Gastroesophageal sphincter (tissue), 4 donors: ENCODE measurements around the gene ARRDC1. TPM values are rescaled to one million over a fixed set of nuclear protein-coding genes. Genes with fewer than 3 reads are reported as not detected.

Experiments used
- ATAC-seq: fragments of 150-250 bp; one replicate; pipeline ENCODE4 v1.9.1; 2016; ENCODE audit warnings: mild to moderate bottlenecking, moderate library complexity
- H3K27ac ChIP-seq, 4 donors: fragments of 200-600 bp; sonication (generic) in 3 of 4; 1 replicate in 3 of 4; 2 replicates in 1 of 4; pipeline ENCODE4 v1.5.1; 2016 to 2019
- H3K27me3 ChIP-seq: fragments of 200-600 bp; sonication (generic); one replicate; pipeline ENCODE4 v1.5.1; 2019
- H3K36me3 ChIP-seq, 2 donors: fragments of 200-600 bp; sonication (generic); one replicate each; pipeline ENCODE4 v1.5.1; 2019; ENCODE audit warnings: control low read depth in 1 of 2
- H3K4me1 ChIP-seq, 3 donors: fragments of 200-600 bp; sonication (generic); 1 replicate in 2 of 3; 2 replicates in 1 of 3; pipeline ENCODE4 v1.5.1; 2016 to 2019; ENCODE audit warnings: control low read depth in 2 of 3
- H3K4me3 ChIP-seq, 2 donors: fragments of 200-600 bp; sonication (generic); one replicate each; pipeline ENCODE4 v1.5.1; 2019; ENCODE audit warnings: mild to moderate bottlenecking in 1 of 2, moderate library complexity in 1 of 2
- H3K9me3 ChIP-seq, 3 donors: fragments of 200-600 bp; sonication (generic); one replicate each; pipeline ENCODE4 v1.5.1; 2017 to 2019; ENCODE audit warnings: control low read depth in 2 of 3
- EP300 ChIP-seq: sonication (generic); formaldehyde crosslinking; IDR thresholded peaks from one replicate; pipeline ENCODE4 v1.6.1; 2017; ENCODE audit warnings: antibody characterized with exemption, mild to moderate bottlenecking
- POLR2A ChIP-seq, 2 donors: fragments of 450-650 bp; IDR thresholded peaks; one replicate each; pipeline ENCODE4 v1.6.1; 2017; ENCODE audit warnings: antibody characterized with exemption in 2 of 2, mild to moderate bottlenecking in 2 of 2, moderate library complexity in 1 of 2
- POLR2AphosphoS5 ChIP-seq: sonication (generic); formaldehyde crosslinking; IDR thresholded peaks from one replicate; pipeline ENCODE4 v1.6.1; 2017; ENCODE audit warnings: antibody characterized with exemption
- WGBS, 2 donors: methylation state at CpG; one replicate each; pipeline ENCODE4 v1.1.5; 2018; ENCODE audit warnings: low coverage in 1 of 2; 5-methylcytosine and 5-hydroxymethylcytosine counted together
- total RNA-seq, 4 donors: library from RNA; depleted of rRNA; stranded (reverse); fragments of >200 nt; gene quantifications; one replicate each; pipeline ENCODE4 v1.1.0, GENCODE V29; 2016
- TF ChIP-seq, protein P1 (sequence below), 4 experiments: fragments of 200-600 bp in 2 of 4; fragments of 450-650 bp in 2 of 4; sonication (generic) in 1 of 4; IDR thresholded peaks; one replicate each; pipeline ENCODE4 v1.5.1; 2017 to 2019; ENCODE audit warnings: antibody characterized with exemption in 4 of 4, mild to moderate bottlenecking in 2 of 4, moderate library complexity in 2 of 4

The ARRDC1 gene
- total RNA-seq, 4 donors from 2014 or later: 16.0 to 25.1 (median 21.9) TPM

DNA sequence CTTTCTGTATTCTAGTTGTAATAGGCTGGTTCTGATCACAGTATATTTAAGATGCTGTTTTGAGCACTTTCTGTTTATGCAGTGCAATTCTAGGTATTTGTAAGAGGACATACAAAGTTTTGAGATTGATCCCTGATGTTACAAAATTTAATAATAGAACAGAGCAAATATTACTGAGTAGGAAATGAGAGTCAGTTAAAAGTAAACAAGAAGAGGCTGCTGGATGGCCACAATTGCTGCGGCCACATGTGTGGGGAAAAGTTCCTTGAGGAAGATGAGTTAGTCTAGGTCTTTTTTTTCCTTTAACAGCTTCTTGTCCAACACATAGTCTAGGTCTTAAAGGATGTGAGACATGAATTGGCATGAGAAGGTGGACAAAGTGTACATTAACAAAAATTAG is 24.6 kb downstream of the ARRDC1 start:
- peak overlapping the region in 1 of 4 donors; percentile 24 for H3K27ac ChIP-seq
- 47 to 53% methylated on average over 1 of the region's 1 CpG for WGBS, 2 donors
- H3K4me1 ChIP-seq: peaks cover 0 to 66% (median 18%) of the 10 kb centered on the region in 3 donors
- no peak for ATAC-seq
- no peaks in the 10 kb centered on the region for H3K36me3 ChIP-seq
- H3K27me3 ChIP-seq: no peaks in the 10 kb centered on the region
- TF ChIP-seq, protein P1, sequence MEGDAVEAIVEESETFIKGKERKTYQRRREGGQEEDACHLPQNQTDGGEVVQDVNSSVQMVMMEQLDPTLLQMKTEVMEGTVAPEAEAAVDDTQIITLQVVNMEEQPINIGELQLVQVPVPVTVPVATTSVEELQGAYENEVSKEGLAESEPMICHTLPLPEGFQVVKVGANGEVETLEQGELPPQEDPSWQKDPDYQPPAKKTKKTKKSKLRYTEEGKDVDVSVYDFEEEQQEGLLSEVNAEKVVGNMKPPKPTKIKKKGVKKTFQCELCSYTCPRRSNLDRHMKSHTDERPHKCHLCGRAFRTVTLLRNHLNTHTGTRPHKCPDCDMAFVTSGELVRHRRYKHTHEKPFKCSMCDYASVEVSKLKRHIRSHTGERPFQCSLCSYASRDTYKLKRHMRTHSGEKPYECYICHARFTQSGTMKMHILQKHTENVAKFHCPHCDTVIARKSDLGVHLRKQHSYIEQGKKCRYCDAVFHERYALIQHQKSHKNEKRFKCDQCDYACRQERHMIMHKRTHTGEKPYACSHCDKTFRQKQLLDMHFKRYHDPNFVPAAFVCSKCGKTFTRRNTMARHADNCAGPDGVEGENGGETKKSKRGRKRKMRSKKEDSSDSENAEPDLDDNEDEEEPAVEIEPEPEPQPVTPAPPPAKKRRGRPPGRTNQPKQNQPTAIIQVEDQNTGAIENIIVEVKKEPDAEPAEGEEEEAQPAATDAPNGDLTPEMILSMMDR (IDR thresholded peaks at IDR 0.05): no peak
- TF ChIP-seq EP300 (no peak), POLR2AphosphoS5 (no peak), POLR2A (IDR thresholded peaks at IDR 0.05) (no peak)
- no peak overlapping the region for H3K4me3 ChIP-seq
- H3K9me3 ChIP-seq: no peaks in the 10 kb centered on the region

DNA sequence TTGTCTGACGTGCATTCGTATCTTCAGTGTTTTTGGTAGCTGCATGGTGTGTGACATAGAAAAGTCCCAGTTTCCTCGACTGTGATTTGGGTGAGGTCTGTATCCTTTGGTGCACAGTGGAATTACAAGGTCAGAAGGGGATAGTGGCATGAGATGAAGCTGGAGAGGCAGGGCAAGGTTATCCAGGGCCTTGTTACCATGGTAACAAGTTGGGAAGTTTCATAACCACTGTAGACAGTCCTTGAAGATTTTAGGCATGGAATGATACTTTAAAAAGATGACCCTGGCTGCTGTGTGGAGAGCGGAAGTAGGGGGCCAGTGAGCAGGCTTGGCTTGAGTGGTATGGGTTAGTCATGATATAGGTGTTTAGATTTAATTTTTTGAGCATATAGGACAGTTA is 25.2 kb downstream of the ARRDC1 start:
- Histone ChIP-seq H3K27me3 (no peaks in the 10 kb centered on the region), H3K9me3 (no peaks in the 10 kb centered on the region), H3K27ac (no peak overlapping the region), H3K4me3 (no peak overlapping the region), H3K36me3 (no peaks in the 10 kb centered on the region), H3K4me1 (peaks cover 0 to 61% (median 18%) of the 10 kb centered on the region in 3 donors)
- TF ChIP-seq POLR2AphosphoS5 (no peak), EP300 (no peak), POLR2A (IDR thresholded peaks at IDR 0.05) (no peak)
- TF ChIP-seq, protein P1 (IDR thresholded peaks at IDR 0.05): no peak
- no peak for ATAC-seq
- WGBS, 2 donors: 50 to 72% methylated on average over 4 of the region's 4 CpGs

DNA sequence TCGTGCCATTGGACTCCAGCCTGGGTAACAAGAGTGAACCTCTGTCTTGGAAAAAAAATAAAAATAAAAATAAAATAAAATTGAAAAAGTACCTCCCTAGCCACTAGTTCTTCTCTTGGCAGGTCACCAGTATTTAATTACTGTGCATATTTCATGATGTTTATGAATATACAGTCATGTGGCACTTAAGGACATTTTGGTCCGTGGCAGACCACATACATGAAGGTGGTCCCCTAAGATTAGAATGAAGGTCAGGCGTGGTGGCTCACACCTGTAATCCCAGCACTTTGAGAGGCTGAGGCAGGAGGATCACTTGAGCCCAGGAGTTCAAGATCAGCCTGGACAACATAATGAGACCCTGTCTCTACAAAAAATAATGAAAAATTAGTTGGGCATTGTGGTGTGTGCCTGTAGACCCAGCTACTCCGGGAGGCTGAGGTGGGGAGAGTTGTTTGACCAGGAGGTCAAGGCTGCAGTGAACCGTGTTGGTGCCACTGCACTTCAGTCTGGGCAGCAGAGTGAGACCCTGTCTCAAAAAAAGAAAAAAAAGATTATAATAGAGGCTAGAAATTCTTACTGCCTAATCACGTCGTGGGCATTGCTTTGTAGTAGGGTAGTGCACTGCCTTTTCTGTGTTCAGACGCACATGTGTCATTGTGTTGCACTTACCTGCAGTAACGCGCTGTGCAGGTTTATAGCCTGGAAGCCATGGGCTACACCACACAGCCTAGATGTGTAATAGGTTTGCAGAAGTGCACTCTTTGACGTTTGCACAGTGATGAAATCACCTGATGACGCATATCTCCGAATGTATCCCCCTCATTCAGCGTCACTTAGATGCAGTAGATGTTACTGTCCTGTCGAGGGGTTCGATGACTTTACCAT is 26.1 kb downstream of the ARRDC1 start:
- Histone ChIP-seq H3K36me3 (no peaks in the 10 kb centered on the region), H3K27ac (no peak overlapping the region), H3K27me3 (no peaks in the 10 kb centered on the region), H3K4me1 (peaks cover 0 to 61% (median 18%) of the 10 kb centered on the region in 3 donors), H3K4me3 (no peak overlapping the region), H3K9me3 (no peaks in the 10 kb centered on the region)
- WGBS, 2 donors: 81 to 90% methylated on average over 5 to 10 of the region's 16 CpGs
- TF ChIP-seq, protein P1 (IDR thresholded peaks at IDR 0.05): no peak
- no peak for TF ChIP-seq POLR2A (IDR thresholded peaks at IDR 0.05)
- no peak for TF ChIP-seq EP300
- no peak for TF ChIP-seq POLR2AphosphoS5
- no peak for ATAC-seq

DNA sequence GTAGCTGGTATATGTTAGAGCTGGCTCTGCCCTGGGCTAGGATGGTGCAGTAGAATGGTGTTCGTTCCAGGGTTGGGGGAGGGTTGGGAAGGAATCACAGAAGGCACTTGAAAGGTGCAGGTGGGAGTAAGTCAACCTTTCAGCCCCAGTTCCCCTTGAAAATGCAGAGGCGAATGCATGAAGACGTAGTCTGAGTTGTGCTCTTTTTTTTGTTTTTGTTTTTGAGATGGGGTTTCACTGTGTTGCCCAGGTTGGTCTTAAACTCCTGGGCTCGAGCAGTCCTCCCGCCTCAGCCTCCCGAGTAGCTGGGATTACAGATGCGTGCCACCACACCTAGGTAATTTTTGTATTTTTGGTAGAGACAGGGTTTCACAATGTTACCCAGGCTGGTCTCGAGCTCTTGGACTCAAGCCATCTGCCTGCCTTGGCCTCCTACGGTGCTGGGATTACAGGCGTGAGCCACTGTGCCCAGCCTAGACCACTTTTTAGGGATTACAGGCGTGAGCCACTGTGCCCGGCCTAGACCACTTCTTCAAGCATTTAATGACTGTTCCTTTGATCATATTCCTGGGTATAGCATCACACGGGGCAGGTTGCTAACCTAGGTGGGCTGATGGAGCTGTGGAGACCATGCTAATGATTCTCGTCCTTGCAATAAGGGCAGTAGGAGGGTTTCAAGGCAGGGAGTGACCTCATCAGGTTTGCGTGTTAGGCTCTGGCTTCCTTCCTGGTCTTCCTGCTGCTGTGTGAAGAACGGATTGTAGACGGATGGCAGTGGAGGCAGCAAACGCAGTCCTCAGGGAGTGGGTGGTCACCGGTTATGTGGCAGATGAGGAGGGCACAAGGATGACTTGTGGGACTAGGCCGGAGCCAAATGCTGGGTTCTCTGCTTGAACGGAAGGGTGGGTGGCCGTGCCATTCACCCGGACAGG is 27.0 kb downstream of the ARRDC1 start:
- TF ChIP-seq POLR2A (IDR thresholded peaks at IDR 0.05) (no peak), POLR2AphosphoS5 (no peak), EP300 (no peak)
- TF ChIP-seq, protein P1 (IDR thresholded peaks at IDR 0.05): no peak
- H3K4me3 ChIP-seq: no peak overlapping the region
- 59 to 88% methylated on average over 8 to 9 of the region's 23 CpGs for WGBS, 2 donors

More for the DNA sequence above, 27.0 kb downstream of the ARRDC1 start:
- Histone ChIP-seq H3K27me3 (no peaks in the 10 kb centered on the region), H3K36me3 (no peaks in the 10 kb centered on the region), H3K4me1 (peaks cover 0 to 59% (median 18%) of the 10 kb centered on the region in 3 donors), H3K27ac (peak overlapping the region in 1 of 4 donors; percentile 32), H3K9me3 (no peaks in the 10 kb centered on the region)
- ATAC-seq: no peak
